ENCODE measurements around the gene L3MBTL1.

GRCh38 chr20:43507150-43508080, at the start of gene L3MBTL1:
- TF ChIP-seq POLR2AphosphoS5 (IDR thresholded peaks at IDR 0.05) (no peak), CTCF (IDR thresholded peaks at IDR 0.05) (no peak)

All from breast epithelium (tissue), 3 donors.